Endothelial cell (in vitro differentiated cells): ENCODE data around the gene RAPSN. TPM values are rescaled to one million over a fixed set of nuclear protein-coding genes. Genes with fewer than 3 reads are reported as not detected.

ENCODE experiments used
- DNase-seq: peaks from one replicate; pipeline ENCODE4 v3.0.0; 2021; ENCODE audit warnings: low spot score
- H3K27ac Mint-ChIP-seq: one replicate; pipeline ENCODE4 v1.8.0; 2021; ENCODE audit warnings: mixed read lengths, inconsistent platforms; ENCODE audit not compliant: unreplicated experiment
- H3K27me3 Mint-ChIP-seq: one replicate; pipeline ENCODE4 v1.8.0; 2021; ENCODE audit warnings: mild to moderate bottlenecking, moderate library complexity, mixed read lengths, inconsistent platforms; ENCODE audit not compliant: unreplicated experiment
- H3K36me3 Mint-ChIP-seq: one replicate; pipeline ENCODE4 v1.8.0; 2021; ENCODE audit warnings: mild to moderate bottlenecking, low read depth, mixed read lengths, inconsistent platforms; ENCODE audit not compliant: unreplicated experiment
- H3K4me1 Mint-ChIP-seq: one replicate; pipeline ENCODE4 v1.8.0; 2021; ENCODE audit warnings: mild to moderate bottlenecking, mixed read lengths, inconsistent platforms; ENCODE audit not compliant: unreplicated experiment
- H3K4me3 Mint-ChIP-seq: one replicate; pipeline ENCODE4 v1.8.0; 2021; ENCODE audit warnings: mild to moderate bottlenecking, mixed read lengths, inconsistent platforms; ENCODE audit not compliant: unreplicated experiment
- H3K9me3 Mint-ChIP-seq: one replicate; pipeline ENCODE4 v1.8.0; 2021; ENCODE audit warnings: mixed read lengths, inconsistent platforms; ENCODE audit not compliant: unreplicated experiment
- total RNA-seq: library from RNA; stranded (reverse); fragmentation: NEBNext Ultra II Directional; extraction: Animal tissue kit (Norgen Biotek cat#: 25700); gene quantifications from one replicate; pipeline ENCODE4 v1.2.1, GENCODE V29; 2021; ENCODE audit not compliant: unreplicated experiment
- TF ChIP-seq, protein P1 (sequence below): fragments of 200-600 bp; sonication (generic); IDR thresholded peaks from one replicate; pipeline ENCODE4 v1.5.0; 2021; ENCODE audit warnings: antibody characterized with exemption; ENCODE audit not compliant: unreplicated experiment

RAPSN gene
- total RNA-seq, 1 donor from 2014 or later: 0.95 TPM

DNA sequence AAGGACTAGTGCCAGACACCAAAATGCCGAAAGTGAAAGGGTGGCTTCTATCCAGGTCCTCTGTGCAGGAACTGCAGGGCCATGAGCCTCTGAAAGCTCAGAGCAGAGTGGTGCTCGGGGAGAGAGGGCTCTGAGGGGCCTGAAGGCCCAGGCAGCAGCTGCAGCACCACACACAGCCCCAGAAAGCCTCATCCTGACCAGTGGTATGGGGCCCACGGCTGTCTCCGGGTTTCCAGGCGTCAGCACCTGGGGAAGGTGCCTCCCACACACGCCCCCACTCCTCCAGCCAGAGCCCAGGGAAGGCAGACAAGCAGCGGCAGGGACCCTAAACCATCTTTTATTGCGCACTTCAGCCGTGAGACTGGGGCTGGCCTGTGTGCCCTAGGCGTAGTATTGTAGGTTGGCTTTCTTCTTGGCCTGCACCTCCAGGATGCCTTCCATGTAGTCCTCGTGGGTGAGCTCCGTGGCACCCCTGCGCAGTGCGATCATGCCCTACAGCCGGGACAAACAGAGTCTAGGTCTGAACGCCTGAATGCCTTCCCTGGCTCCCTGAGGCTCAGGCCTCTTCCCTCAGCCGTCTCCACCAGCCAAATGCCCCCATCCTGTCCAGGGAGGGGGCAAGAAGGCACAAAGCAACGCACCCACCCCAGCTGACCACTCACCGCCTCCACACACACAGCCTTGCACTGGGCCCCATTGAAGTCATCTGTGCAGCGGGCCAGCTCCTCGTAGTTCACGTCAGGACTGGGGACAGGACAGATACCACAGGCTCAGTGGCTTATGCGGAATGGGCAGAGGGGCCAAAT, 30.3 kb downstream of the RAPSN start:
- Mint-ChIP-seq H3K4me1 (no peaks in the 10 kb centered on the region), H3K9me3 (no peaks in the 10 kb centered on the region), H3K27ac (no peak overlapping the region), H3K36me3 (peaks cover 27% of the 10 kb centered on the region), H3K4me3 (no peak overlapping the region), H3K27me3 (peaks cover 21% of the 10 kb centered on the region)
- DNase-seq: no peak
- TF ChIP-seq, protein P1, sequence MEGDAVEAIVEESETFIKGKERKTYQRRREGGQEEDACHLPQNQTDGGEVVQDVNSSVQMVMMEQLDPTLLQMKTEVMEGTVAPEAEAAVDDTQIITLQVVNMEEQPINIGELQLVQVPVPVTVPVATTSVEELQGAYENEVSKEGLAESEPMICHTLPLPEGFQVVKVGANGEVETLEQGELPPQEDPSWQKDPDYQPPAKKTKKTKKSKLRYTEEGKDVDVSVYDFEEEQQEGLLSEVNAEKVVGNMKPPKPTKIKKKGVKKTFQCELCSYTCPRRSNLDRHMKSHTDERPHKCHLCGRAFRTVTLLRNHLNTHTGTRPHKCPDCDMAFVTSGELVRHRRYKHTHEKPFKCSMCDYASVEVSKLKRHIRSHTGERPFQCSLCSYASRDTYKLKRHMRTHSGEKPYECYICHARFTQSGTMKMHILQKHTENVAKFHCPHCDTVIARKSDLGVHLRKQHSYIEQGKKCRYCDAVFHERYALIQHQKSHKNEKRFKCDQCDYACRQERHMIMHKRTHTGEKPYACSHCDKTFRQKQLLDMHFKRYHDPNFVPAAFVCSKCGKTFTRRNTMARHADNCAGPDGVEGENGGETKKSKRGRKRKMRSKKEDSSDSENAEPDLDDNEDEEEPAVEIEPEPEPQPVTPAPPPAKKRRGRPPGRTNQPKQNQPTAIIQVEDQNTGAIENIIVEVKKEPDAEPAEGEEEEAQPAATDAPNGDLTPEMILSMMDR: no peak

DNA sequence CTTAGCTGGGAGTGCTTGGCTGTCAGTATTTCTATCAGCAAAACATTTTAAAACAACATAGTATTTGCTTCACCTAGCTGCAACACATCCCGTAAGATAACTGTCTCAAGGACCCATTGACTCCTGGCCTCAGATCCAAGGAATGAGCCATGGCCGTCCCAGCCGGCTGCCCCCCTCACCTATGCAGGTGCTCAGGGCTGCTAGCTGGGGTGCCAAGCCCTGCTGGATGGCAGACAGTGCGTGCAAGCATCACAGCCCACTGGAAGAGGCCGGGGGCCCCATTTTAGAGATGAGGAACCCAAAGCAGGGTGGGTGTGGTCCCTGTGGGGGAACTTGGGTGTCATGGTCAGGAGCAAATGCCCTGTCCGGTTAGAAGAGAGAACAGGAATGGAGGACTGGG, 31.2 kb downstream of the RAPSN start:
- peaks cover 21% of the 10 kb centered on the region for H3K27me3 Mint-ChIP-seq
- DNase-seq: no peak
- peaks cover 25% of the 10 kb centered on the region for H3K36me3 Mint-ChIP-seq
- H3K27ac Mint-ChIP-seq: no peak overlapping the region
- no peak overlapping the region for H3K4me3 Mint-ChIP-seq
- H3K9me3 Mint-ChIP-seq: no peaks in the 10 kb centered on the region
- TF ChIP-seq, protein P1: no peak
- no peaks in the 10 kb centered on the region for H3K4me1 Mint-ChIP-seq

DNA sequence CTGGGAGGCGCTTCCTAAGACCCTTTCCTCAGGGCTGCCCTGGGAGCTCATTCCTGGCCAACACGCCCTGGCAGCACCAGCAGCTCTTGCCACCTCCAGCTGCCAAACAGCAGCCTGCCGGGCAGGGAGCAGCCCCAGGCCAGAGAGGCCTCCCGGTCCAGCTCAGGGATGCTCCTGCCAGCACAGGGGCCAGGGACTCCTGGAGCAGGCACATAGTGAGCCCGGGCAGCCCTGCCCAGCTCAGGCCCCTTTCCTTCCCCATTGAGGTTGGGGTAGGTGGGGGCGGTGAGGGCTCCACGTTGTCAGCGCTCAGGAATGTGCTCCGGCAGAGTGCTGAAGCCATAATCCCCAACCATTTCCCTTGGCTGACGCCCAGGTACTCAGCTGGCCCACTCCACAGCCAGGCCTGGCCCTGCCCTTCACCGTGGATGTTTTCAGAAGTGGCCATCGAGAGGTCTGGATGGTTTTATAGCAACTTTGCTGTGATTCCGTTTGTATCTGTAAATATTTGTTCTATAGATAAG, 32.9 kb downstream of the RAPSN start:
- no peaks in the 10 kb centered on the region for H3K9me3 Mint-ChIP-seq
- H3K4me3 Mint-ChIP-seq: no peak overlapping the region
- H3K36me3 Mint-ChIP-seq: peaks cover 21% of the 10 kb centered on the region
- peaks cover 16% of the 10 kb centered on the region for H3K27me3 Mint-ChIP-seq
- DNase-seq: no peak
- H3K4me1 Mint-ChIP-seq: no peaks in the 10 kb centered on the region
- no peak overlapping the region for H3K27ac Mint-ChIP-seq
- TF ChIP-seq, protein P1: no peak

DNA sequence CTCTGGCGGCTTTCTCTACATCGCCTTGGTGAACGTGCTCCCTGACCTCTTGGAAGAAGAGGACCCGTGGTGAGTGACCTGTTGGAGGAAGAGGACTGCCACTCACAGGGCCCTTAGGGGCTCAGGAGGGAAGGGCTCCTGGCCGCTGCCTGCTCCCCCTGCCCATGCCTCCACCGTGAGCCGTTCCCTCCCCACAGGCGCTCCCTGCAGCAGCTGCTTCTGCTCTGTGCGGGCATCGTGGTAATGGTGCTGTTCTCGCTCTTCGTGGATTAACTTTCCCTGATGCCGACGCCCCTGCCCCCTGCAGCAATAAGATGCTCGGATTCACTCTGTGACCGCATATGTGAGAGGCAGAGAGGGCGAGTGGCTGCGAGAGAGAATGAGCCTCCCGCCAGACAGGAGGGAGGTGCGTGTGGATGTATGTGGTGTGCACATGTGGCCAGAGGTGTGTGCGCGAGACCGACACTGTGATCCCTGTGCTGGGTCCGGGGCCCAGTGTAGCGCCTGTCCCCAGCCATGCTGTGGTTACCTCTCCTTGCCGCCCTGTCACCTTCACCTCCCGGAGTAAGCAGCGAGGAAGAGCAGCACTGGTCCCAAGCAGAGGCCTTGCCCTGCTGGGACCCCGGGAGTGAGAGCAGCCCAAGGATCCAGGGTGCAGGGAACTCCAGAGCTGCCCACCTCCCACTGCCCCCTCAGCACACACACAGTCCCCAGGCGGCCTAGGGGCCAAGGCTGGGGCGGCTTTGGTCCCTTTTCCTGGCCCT, 33.7 kb downstream of the RAPSN start:
- H3K9me3 Mint-ChIP-seq: no peaks in the 10 kb centered on the region
- H3K4me1 Mint-ChIP-seq: no peaks in the 10 kb centered on the region
- H3K27ac Mint-ChIP-seq: no peak overlapping the region
- H3K27me3 Mint-ChIP-seq: peaks cover 16% of the 10 kb centered on the region
- TF ChIP-seq, protein P1: no peak
- H3K36me3 Mint-ChIP-seq: peaks cover 21% of the 10 kb centered on the region
- no peak overlapping the region for H3K4me3 Mint-ChIP-seq
- no peak for DNase-seq

DNA sequence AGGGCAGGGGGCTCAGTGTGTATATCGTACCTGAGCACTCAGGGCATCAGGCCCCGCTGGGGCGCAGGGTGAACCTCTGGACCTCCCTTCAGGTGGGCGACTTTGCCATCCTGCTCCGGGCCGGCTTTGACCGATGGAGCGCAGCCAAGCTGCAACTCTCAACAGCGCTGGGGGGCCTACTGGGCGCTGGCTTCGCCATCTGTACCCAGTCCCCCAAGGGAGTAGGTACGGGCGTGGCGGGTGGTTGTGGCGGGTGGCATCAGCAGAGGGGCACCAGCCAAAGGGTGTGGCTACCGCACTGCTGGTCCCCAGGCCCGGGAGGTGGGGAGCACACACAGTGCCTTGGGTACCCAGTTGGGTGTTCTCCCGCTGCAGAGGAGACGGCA, 34.3 kb downstream of the RAPSN start:
- Mint-ChIP-seq H3K4me3 (no peak overlapping the region), H3K9me3 (no peaks in the 10 kb centered on the region), H3K27ac (no peak overlapping the region), H3K36me3 (peaks cover 16% of the 10 kb centered on the region), H3K27me3 (peaks cover 12% of the 10 kb centered on the region), H3K4me1 (no peaks in the 10 kb centered on the region)
- DNase-seq: no peak
- TF ChIP-seq, protein P1: no peak
